HL-60 (cell line): ENCODE data around the gene NOTO.

Source experiments
- GABPA ChIP-seq: IDR thresholded peaks from 2 replicates; pipeline ENCODE4 v1.6.1; 2012; ENCODE audit warnings: low read depth
- POLR2AphosphoS5 ChIP-seq: IDR thresholded peaks from 2 replicates; pipeline ENCODE4 v1.6.1; 2012; ENCODE audit warnings: low read depth
- TF ChIP-seq, protein P1 (sequence below): IDR thresholded peaks from one replicate; pipeline ENCODE4 v1.5.1; 2011; ENCODE audit warnings: low read length, control low read depth, inconsistent platforms; ENCODE audit not compliant: insufficient read depth
- TF ChIP-seq, protein P2 (sequence below): IDR thresholded peaks from 2 replicates; pipeline ENCODE4 v1.6.1; 2012; ENCODE audit warnings: low read depth; ENCODE audit not compliant: insufficient replicate concordance

DNA sequence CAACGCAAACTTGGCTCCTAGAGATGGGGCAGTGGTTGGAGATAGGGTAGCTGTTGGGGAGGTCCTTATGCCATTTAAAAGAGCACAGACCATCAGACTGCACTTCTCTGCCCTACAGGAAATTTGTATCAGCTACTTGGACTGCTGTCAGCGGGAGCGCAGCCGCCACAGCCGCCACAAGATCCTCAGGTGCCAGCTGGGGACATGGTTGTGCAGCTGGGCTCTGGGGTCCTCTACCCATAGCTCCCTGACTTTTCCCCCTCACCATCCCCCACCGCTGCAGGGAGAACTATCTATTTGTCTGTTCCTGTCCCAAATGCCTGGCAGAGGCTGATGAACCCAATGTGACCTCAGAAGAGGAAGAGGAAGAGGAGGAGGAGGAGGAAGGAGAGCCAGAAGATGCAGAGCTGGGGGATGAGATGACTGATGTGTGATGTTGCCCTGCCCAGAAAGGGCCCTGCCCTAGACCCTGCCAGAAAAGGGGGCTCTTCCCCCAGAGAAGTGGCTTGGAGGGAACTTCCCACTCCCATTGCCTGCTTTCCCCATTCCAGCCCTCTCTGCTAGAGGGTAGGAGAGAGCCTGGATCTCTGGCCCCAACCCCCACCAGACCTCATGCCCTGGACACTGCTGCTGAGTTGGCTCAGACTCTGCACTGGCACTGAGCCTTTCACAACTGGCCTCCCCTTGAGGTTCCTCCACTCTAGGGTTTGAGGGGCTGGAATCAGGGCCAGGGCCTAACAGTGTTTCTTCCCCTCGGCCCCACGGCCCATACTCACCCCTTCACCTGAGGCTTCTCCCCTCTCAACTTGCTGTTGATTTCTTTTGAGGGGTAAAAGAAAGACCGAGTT, 23.4 kb downstream of the NOTO start:
- TF ChIP-seq POLR2AphosphoS5, result no peak
- TF ChIP-seq, protein P1, sequence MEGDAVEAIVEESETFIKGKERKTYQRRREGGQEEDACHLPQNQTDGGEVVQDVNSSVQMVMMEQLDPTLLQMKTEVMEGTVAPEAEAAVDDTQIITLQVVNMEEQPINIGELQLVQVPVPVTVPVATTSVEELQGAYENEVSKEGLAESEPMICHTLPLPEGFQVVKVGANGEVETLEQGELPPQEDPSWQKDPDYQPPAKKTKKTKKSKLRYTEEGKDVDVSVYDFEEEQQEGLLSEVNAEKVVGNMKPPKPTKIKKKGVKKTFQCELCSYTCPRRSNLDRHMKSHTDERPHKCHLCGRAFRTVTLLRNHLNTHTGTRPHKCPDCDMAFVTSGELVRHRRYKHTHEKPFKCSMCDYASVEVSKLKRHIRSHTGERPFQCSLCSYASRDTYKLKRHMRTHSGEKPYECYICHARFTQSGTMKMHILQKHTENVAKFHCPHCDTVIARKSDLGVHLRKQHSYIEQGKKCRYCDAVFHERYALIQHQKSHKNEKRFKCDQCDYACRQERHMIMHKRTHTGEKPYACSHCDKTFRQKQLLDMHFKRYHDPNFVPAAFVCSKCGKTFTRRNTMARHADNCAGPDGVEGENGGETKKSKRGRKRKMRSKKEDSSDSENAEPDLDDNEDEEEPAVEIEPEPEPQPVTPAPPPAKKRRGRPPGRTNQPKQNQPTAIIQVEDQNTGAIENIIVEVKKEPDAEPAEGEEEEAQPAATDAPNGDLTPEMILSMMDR, result no peak
- TF ChIP-seq, protein P2, sequence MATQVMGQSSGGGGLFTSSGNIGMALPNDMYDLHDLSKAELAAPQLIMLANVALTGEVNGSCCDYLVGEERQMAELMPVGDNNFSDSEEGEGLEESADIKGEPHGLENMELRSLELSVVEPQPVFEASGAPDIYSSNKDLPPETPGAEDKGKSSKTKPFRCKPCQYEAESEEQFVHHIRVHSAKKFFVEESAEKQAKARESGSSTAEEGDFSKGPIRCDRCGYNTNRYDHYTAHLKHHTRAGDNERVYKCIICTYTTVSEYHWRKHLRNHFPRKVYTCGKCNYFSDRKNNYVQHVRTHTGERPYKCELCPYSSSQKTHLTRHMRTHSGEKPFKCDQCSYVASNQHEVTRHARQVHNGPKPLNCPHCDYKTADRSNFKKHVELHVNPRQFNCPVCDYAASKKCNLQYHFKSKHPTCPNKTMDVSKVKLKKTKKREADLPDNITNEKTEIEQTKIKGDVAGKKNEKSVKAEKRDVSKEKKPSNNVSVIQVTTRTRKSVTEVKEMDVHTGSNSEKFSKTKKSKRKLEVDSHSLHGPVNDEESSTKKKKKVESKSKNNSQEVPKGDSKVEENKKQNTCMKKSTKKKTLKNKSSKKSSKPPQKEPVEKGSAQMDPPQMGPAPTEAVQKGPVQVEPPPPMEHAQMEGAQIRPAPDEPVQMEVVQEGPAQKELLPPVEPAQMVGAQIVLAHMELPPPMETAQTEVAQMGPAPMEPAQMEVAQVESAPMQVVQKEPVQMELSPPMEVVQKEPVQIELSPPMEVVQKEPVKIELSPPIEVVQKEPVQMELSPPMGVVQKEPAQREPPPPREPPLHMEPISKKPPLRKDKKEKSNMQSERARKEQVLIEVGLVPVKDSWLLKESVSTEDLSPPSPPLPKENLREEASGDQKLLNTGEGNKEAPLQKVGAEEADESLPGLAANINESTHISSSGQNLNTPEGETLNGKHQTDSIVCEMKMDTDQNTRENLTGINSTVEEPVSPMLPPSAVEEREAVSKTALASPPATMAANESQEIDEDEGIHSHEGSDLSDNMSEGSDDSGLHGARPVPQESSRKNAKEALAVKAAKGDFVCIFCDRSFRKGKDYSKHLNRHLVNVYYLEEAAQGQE, result no peak
- no peak for TF ChIP-seq GABPA
